GM18873 (cell line): ENCODE results near the gene MAMSTR.
"Not testable (repeated sequence)": the region's sequence is repeated elsewhere in the genome, so short reads cannot be mapped to it uniquely, and the experiment has no call there.

Source experiments
- ATAC-seq: cut with Tn5 transposase; IDR thresholded peaks from one replicate; pipeline ENCODE4 v1.9.1; 2021; ENCODE audit warnings: mild to moderate bottlenecking, moderate library complexity, moderate number of reproducible peaks; ENCODE audit not compliant: unreplicated experiment, low FRiP score

Gene MAMSTR, protein sequence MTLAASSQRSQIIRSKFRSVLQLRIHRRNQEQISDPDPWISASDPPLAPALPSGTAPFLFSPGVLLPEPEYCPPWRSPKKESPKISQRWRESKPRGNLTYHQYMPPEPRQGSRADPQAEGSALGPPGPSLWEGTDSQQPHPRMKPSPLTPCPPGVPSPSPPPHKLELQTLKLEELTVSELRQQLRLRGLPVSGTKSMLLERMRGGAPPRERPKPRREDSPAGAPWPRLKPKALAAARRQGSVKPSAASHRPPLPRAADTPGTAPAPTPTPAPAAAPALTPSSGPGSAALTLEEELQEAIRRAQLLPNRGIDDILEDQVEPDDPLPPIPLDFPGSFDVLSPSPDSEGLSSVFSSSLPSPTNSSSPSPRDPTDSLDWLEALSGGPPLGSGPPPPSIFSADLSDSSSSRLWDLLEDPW

DNA sequence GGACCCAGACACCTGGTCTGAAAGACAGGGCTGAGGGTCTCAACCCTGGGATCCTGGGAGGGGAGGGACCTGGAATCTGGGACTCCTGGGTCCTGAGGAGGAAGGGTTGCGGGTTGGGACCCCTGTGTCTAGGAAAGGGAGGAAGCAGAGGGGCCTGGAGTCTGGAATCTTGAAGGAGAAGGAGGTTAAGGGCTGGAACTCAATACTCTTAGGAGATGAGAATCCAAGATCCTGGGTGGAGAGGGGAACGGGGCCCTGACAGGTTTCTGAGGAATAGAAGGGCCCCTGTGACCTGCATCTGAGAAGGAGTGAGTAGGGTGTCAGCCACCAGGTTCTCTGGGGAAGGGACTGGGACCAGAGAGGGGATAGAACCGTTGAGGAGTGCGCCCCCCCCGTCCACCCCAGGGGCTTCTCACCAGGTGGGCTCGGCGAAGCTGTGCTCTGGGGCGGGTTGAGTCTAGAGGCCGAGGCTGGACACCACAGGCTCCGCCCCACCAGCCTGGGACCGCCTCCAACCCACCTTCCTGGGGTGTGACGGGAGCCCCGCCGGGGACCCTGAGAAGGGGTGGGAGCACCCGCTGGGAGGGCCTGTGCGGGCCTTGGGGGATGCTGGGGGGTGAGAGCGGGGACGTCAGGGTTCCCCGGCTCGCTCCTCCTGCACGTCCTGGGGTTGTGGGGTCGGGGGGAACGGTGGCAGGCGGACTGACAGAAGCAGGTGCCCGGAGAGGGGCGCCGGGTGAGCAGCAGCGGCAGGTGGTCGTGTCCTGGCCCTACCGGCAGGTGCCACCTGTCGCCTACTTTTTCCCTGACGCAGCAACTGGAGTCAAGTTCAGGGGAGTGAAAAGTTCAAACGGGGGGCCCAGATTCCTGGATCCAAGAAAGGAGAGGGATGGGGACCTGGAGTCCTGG, at the start of gene MAMSTR:
Gene MAMSTR, minus strand, starts transcription at position 463 of the 909 bp plus-strand sequence. CDS start 694 bp downstream, outside the sequence.
- ATAC-seq = no peak

DNA sequence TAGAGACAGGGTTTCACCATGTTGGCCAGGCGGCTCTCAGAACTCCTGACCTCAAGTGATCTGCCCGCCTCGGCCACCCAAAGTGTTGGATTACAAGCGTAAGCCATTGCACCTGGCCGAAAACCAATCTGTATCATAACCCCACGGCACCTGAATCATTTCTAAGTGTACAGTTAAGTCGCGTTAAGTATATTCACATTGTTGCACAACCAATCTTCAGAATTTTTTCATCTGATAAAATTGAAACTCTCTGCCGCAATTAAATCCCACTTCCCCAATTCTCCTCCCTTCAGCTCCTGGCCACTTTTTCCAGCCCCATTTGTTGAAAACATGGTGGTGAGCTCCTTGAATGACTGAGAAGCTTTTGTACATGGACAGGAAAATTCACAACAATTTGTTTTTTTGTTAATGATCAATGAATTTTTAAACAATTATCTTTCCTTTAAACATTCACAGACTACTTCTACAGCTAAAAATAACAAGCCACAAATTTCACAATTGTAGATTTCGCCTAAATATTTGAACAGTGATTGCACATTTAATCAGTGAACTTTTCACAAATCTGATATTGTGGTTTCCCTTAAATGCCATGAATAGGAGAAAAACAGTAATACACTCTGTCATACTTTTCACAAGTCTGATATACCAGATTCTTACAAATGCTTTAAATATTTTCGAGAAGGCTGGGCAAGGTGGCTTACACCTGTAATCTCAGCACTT, 49.6 kb upstream of the MAMSTR start:
- no peak for ATAC-seq

DNA sequence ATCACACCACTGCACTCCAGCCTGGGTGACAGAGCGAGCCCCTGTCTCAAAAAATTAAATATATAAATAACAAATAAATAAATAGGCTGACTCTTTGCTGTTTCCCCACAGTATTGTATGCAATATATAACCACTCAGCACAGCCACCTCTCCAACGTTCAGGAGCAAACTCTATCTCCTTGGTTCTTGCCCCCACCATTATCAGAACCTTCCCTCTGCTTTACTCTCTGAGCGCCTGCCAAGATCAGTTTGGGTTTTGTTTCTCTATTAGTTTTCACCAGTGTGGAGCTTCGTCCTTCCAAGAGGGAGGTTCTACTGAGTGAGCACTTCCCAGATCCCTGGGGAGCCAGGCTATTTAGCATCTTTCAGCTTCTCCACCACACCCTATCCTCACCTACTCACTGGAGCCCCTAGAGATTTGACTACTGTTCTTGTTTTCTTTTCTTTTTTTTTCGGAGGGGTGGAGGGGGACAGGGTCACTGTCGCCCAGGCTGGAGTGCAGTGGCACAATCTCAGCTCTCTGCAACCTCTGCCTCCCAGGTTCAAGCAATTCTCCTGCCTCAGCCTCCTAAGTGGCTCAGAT, 48.7 kb upstream of the MAMSTR start:
- not testable (repeated sequence) for ATAC-seq

DNA sequence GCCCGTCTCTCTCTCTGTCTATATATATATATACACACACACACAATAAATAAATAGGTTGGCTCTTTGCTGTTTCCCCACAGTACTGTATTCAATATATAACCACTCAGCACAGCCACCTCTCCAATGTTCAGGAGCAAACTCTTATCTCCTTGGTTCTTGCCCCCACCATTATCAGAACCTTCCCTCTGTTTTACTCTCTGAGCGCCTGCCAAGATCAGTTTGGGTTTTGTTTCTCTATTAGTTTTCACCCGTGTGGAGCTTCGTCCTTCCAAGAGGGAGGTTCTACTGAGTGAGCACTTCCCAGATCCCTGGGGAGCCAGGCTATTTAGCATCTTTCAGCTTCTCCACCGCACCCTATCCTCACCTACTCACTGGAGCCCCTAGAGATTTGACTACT, 46.3 kb upstream of the MAMSTR start:
- not testable (repeated sequence) for ATAC-seq

DNA sequence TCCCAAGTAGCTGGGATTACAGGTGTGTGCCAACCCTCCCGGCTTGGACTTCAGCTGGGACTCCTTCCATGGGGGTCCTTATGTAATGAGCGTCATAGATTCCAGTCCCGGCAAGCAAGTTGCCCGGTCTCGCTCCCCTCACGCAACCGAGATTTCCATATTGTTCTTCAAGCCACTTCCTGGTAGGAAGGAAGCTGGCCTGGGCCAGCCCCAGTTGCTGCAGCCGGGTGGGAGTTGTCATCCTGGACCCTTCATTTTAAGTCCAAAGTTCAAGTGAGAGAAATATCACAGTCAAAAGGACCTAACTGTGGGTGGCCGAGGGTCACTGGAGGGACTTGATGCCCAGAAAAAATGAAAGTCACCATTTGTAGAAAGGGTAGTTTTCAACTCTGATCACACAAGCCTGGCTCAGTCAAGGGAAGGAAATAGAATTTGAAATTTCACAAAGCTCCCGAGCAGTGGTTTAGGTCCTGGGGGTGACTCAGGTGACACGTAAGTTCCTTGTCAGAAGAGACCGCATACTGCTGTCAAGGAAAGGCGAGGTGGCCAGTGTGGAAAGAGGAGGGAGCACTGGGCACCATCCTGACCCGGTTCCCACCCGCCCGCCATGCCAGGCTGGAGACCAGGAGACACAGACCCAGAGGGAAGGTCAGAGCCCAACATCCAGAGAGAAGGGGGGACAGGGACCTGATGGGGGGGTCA, 41.1 kb upstream of the MAMSTR start:
- no peak for ATAC-seq

DNA sequence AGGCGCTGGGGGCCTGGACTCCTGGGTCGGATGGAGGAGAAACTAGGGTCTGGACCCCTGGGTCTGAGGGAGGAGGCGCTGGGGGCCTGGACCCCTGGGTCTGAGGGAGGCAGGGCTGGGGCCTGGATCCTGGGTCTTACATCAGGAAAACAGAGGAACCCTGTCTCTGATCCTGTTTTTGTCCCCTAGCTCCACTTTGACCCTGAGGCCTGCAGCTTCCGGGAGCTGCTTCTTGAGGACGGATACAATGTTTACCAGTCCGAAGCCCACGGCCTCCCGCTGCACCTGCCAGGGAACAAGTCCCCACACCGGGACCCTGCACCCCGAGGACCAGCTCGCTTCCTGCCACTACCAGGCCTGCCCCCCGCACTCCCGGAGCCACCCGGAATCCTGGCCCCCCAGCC, 38.2 kb upstream of the MAMSTR start:
- ATAC-seq = no peak

DNA sequence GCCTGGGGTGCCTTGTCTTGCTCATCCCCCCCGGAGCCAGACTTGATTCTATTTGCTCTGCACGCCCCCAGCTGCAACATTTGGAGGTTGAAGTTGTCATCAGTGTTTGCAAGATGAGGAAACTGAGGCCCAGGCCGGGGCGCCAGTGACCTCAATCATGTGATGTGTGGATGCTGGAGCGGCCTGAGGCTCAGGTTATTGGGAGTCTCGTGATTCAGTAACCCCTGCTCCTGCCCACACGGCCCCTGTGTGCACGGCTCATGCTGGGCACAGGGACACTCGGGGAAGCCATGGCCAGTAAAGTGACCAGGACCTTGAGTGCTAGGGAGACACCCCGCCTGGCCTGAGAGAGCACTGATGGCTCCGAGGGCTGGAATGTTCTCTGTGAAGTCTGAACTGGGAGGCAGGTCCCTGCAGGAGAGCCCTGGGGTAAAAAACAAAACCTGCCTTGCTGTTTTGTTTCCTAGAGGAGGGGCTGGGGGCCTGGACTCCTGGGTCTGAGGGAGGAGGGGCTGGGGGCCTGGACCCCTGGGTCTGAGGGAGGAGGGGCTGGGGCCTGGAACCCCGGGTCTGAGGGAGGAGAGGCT, 37.7 kb upstream of the MAMSTR start:
- ATAC-seq = no peak

DNA sequence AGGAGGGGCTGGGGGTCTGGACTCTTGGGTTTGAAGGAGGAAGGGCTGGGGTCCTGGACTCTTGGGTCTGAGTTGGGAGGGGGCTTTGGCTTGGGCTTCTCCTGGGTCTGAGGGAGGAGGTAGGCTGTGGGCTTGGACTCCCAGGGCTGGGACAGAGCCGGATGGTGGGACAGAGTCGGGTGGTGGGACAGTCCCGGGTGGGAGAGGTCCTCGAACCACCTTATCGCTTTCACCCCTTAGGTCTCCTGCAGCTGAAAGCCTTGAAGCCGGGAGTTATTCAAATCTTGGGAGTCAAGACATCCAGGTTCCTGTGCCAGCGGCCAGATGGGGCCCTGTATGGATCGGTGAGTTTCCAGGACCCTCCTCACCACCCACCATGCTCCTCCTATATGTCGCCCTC, 37.2 kb upstream of the MAMSTR start:
- no peak for ATAC-seq

DNA sequence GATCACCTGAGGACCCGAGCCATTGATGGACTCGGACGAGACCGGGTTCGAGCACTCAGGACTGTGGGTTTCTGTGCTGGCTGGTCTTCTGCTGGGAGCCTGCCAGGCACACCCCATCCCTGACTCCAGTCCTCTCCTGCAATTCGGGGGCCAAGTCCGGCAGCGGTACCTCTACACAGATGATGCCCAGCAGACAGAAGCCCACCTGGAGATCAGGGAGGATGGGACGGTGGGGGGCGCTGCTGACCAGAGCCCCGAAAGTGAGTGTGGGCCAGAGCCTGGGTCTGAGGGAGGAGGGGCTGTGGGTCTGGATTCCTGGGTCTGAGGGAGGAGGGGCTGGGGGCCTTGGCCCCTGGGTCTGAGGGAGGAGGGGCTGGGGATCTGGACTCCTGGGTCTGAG, 36.7 kb upstream of the MAMSTR start:
- no peak for ATAC-seq

DNA sequence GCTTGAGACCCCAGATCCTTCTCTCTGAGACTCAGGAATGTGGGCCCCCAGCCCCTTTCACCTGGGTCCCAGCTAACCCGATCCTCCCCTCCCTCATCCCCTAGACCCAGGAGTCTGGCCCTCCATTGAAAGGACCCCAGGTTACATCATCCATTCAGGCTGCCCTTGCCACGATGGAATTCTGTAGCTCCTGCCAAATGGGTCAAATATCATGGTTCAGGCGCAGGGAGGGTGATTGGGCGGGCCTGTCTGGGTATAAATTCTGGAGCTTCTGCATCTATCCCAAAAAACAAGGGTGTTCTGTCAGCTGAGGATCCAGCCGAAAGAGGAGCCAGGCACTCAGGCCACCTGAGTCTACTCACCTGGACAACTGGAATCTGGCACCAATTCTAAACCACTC, 36.3 kb upstream of the MAMSTR start:
- no peak for ATAC-seq

DNA sequence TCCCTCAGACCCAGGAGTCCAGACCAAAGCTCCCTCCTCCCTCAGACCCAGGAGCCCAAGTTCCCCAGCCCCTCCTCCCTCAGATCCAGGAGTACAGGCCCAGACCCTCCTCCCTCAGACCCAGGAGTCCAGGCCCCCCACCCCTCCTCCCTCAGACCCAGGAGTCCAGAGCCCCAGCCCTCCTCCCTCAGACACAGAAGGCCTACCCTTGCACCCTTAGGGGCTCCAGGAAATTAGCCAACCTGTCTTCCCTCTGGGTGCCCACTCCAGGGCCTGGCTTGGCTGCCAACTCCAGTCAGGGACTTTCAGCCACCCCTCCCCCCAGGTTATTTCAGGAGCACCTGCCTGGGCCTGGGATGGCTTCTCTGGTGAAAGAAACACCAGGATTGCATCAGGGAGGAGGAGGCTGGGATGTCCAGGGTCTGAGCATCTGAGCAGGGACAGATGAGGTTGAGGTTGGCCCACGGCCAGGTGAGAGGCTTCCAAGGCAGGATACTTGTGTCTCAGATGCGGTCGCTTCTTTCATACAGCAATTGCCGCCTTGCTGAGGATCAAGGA, 35.6 kb upstream of the MAMSTR start, which contains the start of gene FGF21:
Gene FGF21, plus strand, starts transcription at position 441 of the 558 bp plus-strand sequence. CDS start 713 bp downstream, outside the sequence.
- ATAC-seq = no peak

DNA sequence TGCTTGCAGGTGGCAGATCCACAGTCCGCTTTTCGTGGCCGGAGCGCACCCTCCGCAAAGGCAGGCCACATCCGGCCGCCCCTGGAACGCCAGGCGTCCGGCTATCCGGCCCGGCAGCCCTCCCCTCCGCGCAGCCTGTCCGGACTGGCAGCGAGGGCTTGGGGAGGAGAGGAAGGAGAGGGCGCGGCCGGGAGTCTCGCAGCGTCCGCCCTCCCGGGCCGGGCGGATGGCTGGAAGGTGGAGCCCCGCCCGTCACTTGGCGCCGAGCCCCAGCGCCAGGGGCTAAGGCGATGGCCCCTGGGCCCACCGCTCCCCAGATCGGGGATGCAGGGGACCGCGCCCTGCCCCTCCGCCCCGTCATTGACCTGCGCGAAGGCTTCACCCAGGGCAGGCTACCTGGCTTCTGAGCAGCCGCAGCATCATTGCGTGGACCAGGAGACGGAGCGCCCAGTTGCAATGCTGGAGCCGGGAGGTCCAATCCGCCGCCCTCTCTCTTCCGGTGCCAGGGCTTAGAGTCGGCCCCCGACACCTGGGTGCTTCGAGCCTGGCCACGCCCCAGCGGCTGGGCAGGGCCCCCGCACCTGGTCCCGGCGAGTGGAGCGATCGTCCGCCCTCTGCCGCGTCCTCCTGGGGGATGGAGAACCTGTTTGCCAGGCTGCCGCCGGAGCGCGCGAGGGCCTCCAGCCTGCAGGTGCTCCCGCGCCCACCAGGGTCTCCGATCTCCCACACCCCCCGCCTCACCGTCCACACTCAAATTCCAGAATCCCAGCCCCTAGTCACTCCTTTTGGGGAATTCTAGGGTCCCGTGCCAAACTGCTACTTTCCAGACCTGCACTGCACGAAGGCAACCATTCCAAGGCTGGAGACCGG, 33.2 kb upstream of the MAMSTR start, which contains the start of gene FUT1:
Gene FUT1, minus strand, starts transcription at position 146 of the 870 bp plus-strand sequence. CDS start 1,360 bp downstream, outside the sequence.
- no peak for ATAC-seq

DNA sequence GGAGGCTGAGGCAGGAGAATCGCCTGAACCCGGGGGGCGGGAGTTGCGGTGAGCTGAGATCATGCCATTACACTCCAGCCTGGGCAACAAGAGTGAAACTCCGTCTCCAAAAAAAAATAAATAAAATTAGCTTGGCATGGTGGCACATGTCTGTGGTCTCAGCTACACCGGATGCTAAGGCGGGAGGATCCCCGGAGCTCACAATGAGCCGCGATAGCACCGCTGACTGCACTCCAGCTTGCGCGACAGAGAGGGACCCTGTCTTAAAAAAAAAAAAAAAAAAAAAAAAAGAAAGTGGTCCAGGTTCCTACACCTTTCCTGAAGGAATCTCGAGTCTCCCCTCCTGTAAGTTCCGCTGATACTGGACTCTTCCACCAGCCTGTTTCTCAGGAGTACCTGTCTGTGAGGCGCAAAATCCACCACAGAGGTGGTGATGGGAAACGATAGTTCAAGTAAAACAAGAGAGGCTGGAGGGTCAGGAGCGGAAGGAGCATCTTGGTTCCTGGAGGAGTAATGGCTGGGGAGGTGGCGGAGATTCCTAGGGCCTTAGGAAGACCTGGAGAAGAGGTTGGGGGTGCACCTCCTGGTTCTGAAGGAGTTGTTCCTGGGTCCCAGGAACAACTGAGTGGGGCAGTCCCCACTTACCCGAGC, 32.4 kb upstream of the MAMSTR start:
- no peak for ATAC-seq

DNA sequence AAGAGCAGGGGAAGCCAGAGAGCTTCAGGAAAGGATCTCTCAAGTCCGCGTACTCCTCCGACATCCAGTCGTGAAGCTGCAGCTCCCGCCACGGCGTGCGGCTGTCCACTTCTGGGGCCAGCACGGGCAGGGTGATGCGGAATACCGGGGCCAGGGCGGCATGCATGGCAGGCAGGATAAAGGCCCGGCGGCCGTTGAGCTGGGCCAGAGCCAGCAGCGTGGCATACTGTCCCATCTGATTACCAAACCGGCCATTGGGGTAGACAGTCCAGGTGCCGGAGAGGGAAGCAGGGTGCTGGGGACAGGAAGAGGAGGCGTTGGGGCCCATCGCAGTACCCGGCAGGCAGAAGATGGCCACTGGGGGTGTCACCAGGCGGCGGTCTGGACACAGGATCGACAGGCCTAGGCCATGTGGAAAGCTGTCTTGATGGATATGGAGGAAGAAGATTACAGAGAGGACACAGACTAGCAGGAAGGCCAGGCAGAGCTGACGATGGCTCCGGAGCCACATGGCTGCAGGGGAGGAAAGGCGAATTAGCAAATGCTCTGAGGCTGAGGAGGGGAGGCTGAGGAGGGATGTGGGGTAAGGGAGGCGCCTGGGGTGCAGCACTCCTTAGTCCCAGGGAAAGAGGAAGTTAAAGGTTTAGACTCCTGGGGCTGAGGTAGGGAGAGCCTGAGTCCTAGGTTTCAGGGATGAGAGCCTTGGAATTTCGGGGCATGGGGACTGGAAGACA, 31.4 kb upstream of the MAMSTR start:
- ATAC-seq = no peak

DNA sequence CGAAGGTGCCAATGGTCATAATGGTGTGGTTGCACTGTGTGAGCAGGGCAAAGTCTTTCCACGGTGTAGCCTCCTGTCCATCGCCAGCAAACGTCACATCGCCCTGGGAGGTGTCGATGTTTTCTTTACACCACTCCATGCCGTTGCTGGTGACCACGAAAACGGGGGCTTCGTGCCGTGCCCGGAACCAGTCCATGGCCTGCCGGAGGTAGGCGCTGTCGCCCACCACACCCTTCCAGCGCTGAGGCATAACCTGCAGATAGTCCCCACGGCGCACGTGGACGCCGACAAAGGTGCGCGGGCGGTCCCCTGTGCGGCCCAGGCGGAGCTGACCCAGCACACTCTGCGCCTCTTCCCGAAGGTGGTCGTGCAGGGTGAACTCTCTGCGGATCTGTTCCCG, 30.8 kb upstream of the MAMSTR start:
- no peak for ATAC-seq

DNA sequence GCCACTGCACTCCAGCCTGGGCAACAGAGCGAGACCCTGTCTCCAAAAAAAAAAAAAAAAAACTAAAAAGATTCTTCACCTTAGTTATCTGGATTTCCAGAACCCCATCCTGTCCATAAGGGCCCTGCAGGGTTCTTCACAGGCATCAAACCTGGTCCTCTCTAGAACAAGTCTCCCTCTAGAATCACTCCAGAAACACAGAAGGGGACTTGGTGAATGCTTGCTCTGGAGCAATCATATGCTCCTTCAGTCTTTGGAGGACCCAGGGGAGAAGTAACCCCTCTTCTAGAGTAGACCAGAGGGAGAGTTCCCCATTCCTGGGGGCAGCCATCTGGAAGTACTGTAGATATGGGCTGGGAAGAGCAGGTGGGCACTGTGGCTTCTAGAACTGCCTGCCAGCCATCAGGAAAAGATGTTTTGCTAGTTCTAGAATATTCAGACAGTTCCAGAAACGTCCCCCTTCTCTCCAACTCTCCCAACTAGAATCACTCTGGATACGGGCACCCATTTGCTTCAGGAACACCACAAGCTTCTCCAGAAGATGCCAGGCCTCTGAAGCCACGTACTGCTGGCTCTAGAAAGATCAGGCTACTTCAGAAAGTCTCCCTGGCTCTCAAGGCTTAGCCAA, 30.2 kb upstream of the MAMSTR start:
- no peak for ATAC-seq
